CD1c-positive myeloid dendritic cell (primary cell): Measurements from ENCODE around the gene DYNC1I1.

ENCODE experiments used
- DNase-seq: peaks from one replicate; pipeline ENCODE4 v3.0.0-alpha.2; 2016; ENCODE audit errors: extremely low spot score

The DYNC1I1 gene

GRCh38 chr7:96026010-96026409 is 253.7 kb downstream of the DYNC1I1 start:
- no peak for DNase-seq

GRCh38 chr7:96026611-96027010 is 254.3 kb downstream of the DYNC1I1 start:
- DNase-seq, result no peak

- DNase-seq, result no peak
Observed at GRCh38 chr7:96028729-96029128, 256.4 kb downstream of the DYNC1I1 start.

GRCh38 chr7:96033009-96033598 is 260.8 kb downstream of the DYNC1I1 start:
- DNase-seq, result no peak

GRCh38 chr7:96034940-96035727 is 262.8 kb downstream of the DYNC1I1 start:
- no peak for DNase-seq

GRCh38 chr7:96040250-96040772 is 268.0 kb downstream of the DYNC1I1 start:
- no peak for DNase-seq

GRCh38 chr7:96041171-96041570 is 268.8 kb downstream of the DYNC1I1 start:
- no peak for DNase-seq

- no peak for DNase-seq
Observed at GRCh38 chr7:96045181-96045580, 272.8 kb downstream of the DYNC1I1 start.

GRCh38 chr7:96045919-96046318 is 273.6 kb downstream of the DYNC1I1 start:
- DNase-seq, result no peak

GRCh38 chr7:96052289-96052688 is 279.9 kb downstream of the DYNC1I1 start:
- no peak for DNase-seq

- no peak for DNase-seq
Observed at GRCh38 chr7:96052860-96053470, 280.6 kb downstream of the DYNC1I1 start.

- DNase-seq, result no peak
Observed at GRCh38 chr7:96055717-96056116, 283.4 kb downstream of the DYNC1I1 start.

- no peak for DNase-seq
Observed at GRCh38 chr7:96059075-96059474, 286.7 kb downstream of the DYNC1I1 start.

- DNase-seq, result no peak
Observed at GRCh38 chr7:96061009-96061408, 288.7 kb downstream of the DYNC1I1 start.

- no peak for DNase-seq
Observed at GRCh38 chr7:96061844-96062243, 289.5 kb downstream of the DYNC1I1 start.

GRCh38 chr7:96067321-96067720 is 295.0 kb downstream of the DYNC1I1 start:
- no peak for DNase-seq

GRCh38 chr7:96069401-96069800 is 297.0 kb downstream of the DYNC1I1 start:
- DNase-seq, result no peak

- DNase-seq, result no peak
Observed at GRCh38 chr7:96074871-96075270, 302.5 kb downstream of the DYNC1I1 start.

GRCh38 chr7:96075510-96076349 is 303.4 kb downstream of the DYNC1I1 start:
- DNase-seq, result peak; percentile 38

GRCh38 chr7:96076350-96076707 is 304.0 kb downstream of the DYNC1I1 start:
- no peak for DNase-seq

GRCh38 chr7:96080027-96080426 is 307.7 kb downstream of the DYNC1I1 start:
- DNase-seq, result no peak
